Rectal smooth muscle tissue (tissue), 1 donor: ENCODE measurements around the gene SAMHD1.
A peak's percentile ranks its signal among the peaks of the same experiment; 100 is the strongest.
"Not testable (repeated sequence)": the region's sequence is repeated elsewhere in the genome, so short reads cannot be mapped to it uniquely, and the experiment has no call there.

Experiments
- H3K27ac ChIP-seq: one replicate; pipeline ENCODE4 v1.7.0; 2013; ENCODE audit warnings: low read depth, low read length, inconsistent platforms
- H3K27me3 ChIP-seq: one replicate; pipeline ENCODE4 v1.7.0; 2013; ENCODE audit warnings: low read length; ENCODE audit not compliant: control insufficient read depth, insufficient read depth
- H3K36me3 ChIP-seq: one replicate; pipeline ENCODE4 v1.7.0; 2013; ENCODE audit warnings: low read length; ENCODE audit not compliant: control insufficient read depth, insufficient read depth
- H3K4me1 ChIP-seq: one replicate; pipeline ENCODE4 v1.7.0; 2013; ENCODE audit warnings: low read length; ENCODE audit not compliant: control insufficient read depth, insufficient read depth
- H3K4me3 ChIP-seq: one replicate; pipeline ENCODE4 v1.7.0; 2013; ENCODE audit warnings: low read length
- H3K9ac ChIP-seq: one replicate; pipeline ENCODE4 v1.7.0; 2013; ENCODE audit warnings: low read length

The SAMHD1 gene

DNA sequence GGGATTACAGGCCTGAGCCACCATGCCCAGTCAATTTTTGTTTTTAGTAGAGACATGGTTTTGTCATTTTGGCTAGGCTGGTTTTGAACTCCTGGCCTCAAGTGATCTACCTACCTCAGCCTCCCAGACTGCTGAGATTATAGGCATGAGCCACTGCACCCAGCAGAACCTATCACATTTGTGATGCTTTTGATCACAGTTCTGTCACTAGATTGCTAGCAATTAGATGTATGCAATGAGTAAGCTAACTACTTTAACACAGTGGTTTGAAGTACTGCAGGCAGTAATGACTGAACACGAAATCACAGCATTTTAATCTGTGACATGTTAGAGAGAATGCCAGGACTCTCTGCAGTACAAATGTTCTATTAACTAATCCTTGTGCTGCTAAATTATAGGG is 19.6 kb upstream of the SAMHD1 start:
- Histone ChIP-seq H3K4me1 (no peaks in the 10 kb centered on the region), H3K9ac (no peak overlapping the region), H3K27ac (no peak overlapping the region), H3K27me3 (no peaks in the 10 kb centered on the region), H3K36me3 (no peaks in the 10 kb centered on the region), H3K4me3 (no peak overlapping the region)

DNA sequence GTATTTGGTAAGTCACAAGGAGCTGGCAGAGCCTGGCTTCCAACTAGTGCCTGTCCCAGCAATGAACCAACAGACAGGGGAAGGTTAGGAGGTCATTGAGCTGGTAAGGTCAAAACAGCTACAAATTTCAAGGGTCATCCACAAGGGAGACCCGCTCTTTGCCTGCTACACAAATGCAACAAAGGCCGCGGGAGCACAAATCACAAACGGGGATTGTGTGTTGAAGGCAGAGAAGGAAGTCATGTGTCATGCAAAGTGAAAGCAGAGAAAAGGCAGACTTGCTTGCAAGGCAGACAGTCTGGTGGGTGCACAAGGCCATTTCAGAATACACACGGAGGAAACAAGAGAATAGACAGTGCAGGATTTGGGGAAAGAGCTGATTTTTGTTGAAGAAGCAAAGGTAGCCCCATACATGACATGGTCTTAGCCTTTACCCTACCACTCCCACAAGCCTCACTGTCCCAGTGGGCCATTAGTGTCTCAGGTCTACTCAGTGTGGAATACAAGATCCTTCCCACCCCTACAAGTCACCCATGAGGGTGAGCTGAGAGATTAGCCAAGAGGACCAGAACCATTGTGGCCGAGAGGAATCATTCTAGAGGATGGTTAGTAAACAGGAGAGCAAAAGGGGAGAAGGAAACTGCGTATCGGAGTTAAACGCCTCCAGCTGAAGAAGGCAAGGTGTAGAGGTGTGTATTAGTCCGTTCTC is 18.1 kb upstream of the SAMHD1 start:
- H3K27ac ChIP-seq = no peak overlapping the region
- H3K4me1 ChIP-seq = no peaks in the 10 kb centered on the region
- no peaks in the 10 kb centered on the region for H3K27me3 ChIP-seq
- H3K4me3 ChIP-seq = no peak overlapping the region
- no peak overlapping the region for H3K9ac ChIP-seq
- no peaks in the 10 kb centered on the region for H3K36me3 ChIP-seq

DNA sequence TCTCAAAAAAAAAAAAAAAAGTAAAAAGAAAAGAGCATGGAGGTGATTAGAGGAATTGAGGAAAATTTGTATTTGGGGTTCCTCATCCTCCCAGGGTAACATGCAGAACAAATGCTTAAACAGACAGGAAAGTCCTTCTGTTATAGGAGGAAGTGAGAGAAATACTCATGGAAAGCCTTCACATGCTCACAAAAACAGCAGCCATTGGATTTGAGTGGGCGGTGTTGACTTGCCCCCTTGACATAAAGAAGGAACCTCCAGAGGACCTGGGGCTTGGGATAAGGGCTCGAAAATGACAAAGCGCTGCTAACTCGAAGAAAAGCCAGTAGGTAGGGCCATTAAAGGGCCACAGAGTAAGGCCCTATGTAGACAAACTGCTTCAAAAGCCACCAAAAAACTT is 17.5 kb upstream of the SAMHD1 start:
- Histone ChIP-seq H3K9ac (no peak overlapping the region), H3K27ac (no peak overlapping the region), H3K27me3 (no peaks in the 10 kb centered on the region), H3K36me3 (no peaks in the 10 kb centered on the region), H3K4me1 (no peaks in the 10 kb centered on the region), H3K4me3 (no peak overlapping the region)

DNA sequence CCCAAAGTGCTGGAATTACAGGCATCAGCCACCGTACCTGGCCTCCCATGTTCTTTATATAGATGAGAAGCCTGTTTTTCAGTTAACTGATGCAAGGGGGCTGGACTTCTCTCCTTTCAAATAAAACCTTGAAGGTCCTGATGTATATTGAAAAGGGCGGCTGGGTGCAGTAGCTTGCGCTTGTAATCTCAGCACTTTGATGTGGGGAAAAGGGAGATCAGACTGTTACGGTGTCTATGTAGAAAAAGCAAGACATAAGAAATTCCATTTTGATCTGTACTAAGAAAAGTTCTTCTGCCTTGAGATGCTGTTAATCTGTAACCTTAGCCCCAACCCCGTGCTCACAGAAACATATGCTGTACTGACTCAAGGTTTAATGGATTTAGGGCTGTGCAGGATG is 16.1 kb upstream of the SAMHD1 start:
- H3K9ac ChIP-seq = no peak overlapping the region
- no peaks in the 10 kb centered on the region for H3K4me1 ChIP-seq
- H3K36me3 ChIP-seq = no peaks in the 10 kb centered on the region
- no peak overlapping the region for H3K27ac ChIP-seq
- no peaks in the 10 kb centered on the region for H3K27me3 ChIP-seq
- no peak overlapping the region for H3K4me3 ChIP-seq

DNA sequence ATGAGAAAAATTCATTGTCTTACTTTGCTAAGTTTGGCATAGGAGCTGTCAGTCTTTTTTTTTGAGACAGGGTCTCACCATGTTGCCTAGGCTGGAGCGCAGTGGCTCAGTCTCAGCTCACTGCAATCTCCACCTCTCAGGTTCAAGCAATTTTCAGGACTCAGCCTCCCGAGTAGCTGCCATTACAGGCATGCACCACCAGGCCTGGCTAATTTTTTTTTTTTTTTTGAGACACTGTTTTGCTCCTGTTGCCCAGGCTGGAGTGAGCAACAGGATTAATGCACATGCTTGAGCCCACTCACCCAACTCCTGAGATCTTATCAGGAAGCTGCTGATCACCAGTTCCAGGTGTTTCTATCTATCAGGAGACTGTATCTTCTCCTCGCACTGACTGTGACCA is 15.5 kb upstream of the SAMHD1 start:
- not testable (repeated sequence) for H3K36me3 ChIP-seq, H3K9ac ChIP-seq, H3K4me3 ChIP-seq, H3K27ac ChIP-seq, H3K4me1 ChIP-seq, H3K27me3 ChIP-seq

DNA sequence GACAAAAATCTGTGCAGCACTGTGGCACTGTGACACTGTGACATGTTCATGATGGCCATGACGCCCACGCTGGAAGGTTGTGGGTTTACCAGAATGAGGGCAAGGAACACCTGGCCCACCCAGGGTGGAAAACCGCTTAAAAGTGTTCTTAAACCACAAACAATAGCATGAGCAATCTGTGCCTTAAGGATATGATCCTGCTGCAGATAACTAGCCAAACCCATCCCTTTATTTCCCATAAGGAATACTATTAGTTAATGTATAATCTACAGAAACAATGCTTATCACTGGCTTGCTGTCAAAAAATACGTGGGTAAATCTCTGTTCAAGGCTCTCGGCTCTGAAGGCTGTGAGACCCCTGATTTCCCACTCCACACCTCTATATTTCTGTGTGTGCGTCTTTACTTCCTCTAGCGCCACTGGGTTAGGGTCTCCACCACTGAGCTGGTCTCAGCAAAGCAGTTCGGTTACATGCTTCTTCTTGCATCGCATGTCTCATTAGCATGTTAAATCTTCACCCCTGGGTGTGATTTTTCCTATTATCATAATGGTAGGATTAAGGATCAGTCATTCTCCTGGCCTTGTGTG is 10.9 kb upstream of the SAMHD1 start:
- H3K27me3 ChIP-seq, H3K9ac ChIP-seq, H3K4me1 ChIP-seq, H3K36me3 ChIP-seq, H3K27ac ChIP-seq, H3K4me3 ChIP-seq: not testable (repeated sequence)

DNA sequence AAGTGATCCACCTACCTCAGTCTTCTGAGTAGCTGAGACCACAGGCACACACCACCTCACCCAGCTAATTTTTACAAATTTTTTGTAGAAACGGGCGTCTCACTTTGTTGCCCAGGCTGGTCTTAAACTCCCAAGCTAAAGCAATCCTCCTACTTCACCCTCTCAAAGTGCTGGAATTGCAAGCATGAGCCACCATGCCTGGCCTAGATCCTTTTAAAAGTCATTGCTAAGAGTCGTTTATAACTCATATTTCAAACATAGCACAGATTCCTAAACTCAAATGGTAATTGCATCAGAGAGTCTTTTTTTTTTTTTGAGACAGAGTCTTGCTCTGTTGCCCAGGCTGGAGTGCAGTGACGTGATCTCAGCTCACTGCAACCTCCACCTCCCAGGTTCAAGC is 7.7 kb upstream of the SAMHD1 start:
- no peak overlapping the region for H3K27ac ChIP-seq
- no peak overlapping the region for H3K4me3 ChIP-seq
- H3K4me1 ChIP-seq = no peaks in the 10 kb centered on the region
- H3K27me3 ChIP-seq = no peaks in the 10 kb centered on the region
- no peak overlapping the region for H3K9ac ChIP-seq
- H3K36me3 ChIP-seq = no peaks in the 10 kb centered on the region

DNA sequence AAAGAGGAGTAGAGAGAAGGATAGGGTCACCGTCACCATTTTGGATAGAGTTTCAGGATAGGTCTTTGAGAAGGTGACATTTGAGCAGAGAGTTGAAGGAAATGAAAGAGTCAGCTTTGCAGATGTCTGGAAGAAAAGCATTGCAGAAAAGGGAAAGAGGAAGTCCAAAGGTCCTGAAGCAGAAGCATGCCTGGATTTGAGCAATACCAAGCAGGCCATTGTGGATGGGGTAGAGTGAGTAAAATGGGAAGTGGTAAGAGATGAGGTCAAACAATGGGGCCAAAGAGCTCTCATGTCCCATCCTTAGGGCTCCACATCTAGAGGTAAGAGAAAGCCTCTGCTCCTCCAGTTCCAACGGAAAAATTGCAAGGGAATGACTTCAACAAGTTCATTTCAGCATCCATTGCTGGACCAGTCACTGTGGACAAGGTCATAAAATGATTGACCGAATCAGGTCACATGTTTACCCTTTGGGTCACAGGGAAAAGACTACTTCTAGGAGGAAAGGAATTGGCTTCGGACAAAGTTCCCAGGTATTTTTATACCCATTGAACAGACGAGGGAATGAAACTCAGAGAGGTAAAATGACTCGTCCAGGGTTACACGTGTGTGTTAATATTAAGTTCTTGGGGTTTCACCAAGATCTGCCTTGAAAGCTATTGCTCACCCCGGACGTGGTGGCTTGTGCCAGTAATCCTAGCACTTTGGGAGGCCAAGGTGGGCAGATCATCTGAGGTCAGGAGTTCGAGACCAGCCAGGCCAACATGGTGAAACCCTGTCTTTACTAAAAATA is 6.6 kb upstream of the SAMHD1 start:
- H3K4me3 ChIP-seq = no peak overlapping the region
- H3K27ac ChIP-seq = no peak overlapping the region
- H3K9ac ChIP-seq = no peak overlapping the region
- no peaks in the 10 kb centered on the region for H3K27me3 ChIP-seq
- H3K36me3 ChIP-seq = no peaks in the 10 kb centered on the region
- no peaks in the 10 kb centered on the region for H3K4me1 ChIP-seq

DNA sequence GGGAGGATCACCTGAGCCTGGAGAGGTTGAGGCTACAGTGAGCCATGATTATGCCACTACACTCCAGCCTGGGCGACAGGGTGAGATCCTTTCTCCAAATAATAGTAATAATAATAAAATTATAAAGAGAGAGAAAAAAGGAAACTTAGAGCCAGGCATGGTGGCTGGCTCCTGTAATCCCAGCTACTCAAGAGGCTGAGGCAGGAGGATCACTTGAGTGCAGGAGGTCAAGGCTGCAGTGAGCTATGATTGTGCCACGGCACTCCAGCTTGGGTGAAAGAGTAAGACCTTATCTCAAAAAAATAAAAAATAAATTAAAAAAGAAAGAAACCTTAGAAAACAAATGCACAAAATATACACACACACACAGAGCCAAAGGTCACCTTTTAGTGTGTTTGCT is 5.2 kb upstream of the SAMHD1 start:
- Histone ChIP-seq H3K4me3 (no peak overlapping the region), H3K27ac (no peak overlapping the region), H3K27me3 (no peaks in the 10 kb centered on the region), H3K9ac (no peak overlapping the region), H3K4me1 (no peaks in the 10 kb centered on the region), H3K36me3 (no peaks in the 10 kb centered on the region)

DNA sequence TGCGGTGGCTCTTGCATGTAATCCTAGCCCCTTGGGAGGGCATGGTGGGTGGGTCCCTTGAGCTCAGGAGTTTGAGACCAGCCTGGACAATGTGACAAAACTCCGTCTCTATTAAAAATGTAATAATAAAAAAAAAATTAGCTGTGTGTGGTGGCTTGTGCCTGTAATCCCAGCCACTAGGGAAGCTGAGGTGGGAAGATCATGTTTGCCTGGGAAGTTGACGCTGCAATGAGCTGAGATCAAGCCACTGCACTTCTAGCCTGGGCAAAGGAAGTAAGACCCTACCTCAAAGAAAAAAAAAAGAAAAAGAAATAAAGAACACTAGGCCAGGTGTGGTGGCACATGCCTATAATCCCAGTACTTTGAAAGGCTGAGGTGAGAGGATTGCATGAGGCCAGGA is 4.5 kb upstream of the SAMHD1 start:
- Histone ChIP-seq H3K9ac (no peak overlapping the region), H3K27ac (no peak overlapping the region), H3K4me1 (no peaks in the 10 kb centered on the region), H3K4me3 (no peak overlapping the region), H3K36me3 (no peaks in the 10 kb centered on the region), H3K27me3 (no peaks in the 10 kb centered on the region)

DNA sequence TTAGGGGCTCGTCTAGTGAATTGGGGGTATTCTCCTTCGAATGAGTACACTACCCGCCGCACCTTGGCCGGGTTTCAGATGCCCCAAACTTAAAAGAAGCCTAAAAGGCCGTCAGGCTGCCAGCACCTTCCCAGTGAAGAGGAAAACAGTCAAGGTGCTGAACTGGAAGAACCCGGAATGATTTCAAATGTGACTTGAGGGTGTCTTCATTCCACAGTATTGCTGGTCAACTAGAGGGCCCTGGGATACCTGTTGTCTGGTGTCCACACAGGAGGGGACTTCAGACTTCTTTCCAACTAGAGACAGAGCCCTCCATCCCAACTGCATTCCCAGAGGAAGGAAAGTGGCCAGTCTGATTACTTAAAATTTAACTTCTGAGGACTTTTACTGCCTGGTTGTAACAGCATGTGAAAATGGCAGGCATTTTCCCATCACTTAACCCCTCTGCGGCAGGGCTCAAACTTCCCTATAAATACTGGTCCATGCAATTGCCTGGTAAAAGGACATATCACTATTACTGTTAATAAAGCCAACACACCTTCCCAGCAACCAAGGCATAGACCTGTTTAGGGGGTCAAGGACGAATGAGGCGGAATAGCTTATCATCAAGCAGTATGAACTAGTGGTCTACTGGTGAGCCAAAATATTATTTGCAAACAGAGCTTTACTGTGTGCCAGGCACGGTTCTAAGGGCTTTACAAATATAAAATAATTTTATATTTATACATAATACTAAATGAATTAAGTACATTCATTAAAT is 651 bp upstream of the SAMHD1 start:
- Histone ChIP-seq H3K27me3 (no peaks in the 10 kb centered on the region), H3K4me1 (no peaks in the 10 kb centered on the region), H3K27ac (peak overlapping the region; percentile 83), H3K9ac (no peak overlapping the region), H3K36me3 (no peaks in the 10 kb centered on the region), H3K4me3 (peak overlapping the region; percentile 94)

DNA sequence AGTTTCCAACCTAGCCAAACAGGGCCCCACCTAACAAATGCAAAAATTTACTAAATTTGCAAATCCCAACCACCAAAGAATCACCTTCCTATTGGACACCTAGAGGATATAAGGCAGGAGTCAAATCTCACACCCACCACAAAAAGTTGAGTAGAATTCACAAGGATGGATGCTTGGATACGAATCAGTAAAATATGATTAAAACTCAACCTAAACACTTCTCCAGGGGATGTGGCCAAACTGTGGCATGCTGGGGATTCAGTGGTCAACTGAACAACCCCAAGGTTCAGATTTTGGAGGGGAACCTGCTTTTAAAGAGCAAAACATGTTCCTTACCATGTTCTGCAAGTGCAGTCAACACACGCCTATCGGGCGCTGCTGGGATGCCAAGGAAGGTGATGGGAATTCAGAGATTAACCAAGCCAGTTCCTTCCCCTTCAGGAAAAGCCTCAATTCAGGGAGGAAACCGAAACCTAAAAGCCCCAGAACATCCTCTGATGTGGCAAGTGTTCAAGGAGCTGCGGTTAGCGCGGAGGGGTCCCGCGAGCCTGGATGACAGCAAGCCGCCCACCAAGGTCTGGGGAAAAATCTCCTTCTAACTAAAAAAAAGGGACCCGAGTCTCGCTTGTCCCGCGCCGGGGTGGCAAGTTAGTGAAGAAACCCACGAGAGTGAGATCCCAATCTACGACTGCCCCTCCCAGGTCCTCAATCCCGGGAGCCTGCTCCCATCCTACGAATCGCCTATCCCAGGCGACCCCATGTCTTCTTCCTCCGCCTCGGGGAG is 902 bp downstream of the SAMHD1 start:
- Histone ChIP-seq H3K27me3 (no peaks in the 10 kb centered on the region), H3K36me3 (no peaks in the 10 kb centered on the region), H3K4me1 (no peaks in the 10 kb centered on the region), H3K9ac (peak overlapping the region; percentile 25), H3K4me3 (peak overlapping the region; percentile 94), H3K27ac (peak overlapping the region; percentile 83)
